ENCODE measurements around the gene OBSCN.

DNA sequence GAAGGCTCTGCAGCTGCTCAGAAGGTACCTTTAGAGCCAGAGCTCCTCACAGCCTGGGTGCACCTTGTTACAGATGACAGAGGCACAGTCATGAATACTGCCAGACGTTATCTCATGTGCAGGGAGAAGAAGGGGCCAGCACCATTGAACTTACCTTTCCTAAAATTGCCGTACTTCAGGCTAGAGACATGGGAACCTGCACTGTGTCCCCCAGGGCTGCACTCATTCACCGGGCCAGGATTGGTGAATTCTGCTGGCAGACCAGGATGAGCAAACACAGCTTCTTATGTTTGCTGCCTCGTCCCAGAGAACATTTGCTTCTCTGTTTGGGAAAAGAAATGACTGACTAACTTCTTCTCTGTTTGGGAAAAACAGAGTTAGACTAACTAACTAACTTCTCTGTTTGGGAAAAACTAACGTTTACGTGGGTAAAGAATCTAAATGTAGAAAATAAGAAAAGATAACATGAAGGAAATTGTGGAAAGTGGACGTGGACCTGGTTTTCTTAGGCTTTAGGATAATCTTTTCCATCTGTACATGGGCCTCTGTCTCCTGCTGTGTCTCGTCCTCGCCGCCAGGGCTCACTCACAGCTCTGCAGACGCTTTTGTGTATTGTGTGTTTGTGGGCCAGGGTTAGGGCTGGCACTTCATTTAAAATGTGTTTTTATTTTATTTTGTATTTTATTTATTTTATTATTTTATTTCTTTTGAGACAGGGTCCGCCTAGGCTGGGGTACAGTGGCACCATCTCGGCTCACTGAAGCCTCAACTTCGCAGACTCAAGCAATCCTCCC, 9.9 kb downstream of the OBSCN start:
- TF ChIP-seq POLR2AphosphoS5 (IDR thresholded peaks at IDR 0.05), result no peak
- TF ChIP-seq, protein P1, sequence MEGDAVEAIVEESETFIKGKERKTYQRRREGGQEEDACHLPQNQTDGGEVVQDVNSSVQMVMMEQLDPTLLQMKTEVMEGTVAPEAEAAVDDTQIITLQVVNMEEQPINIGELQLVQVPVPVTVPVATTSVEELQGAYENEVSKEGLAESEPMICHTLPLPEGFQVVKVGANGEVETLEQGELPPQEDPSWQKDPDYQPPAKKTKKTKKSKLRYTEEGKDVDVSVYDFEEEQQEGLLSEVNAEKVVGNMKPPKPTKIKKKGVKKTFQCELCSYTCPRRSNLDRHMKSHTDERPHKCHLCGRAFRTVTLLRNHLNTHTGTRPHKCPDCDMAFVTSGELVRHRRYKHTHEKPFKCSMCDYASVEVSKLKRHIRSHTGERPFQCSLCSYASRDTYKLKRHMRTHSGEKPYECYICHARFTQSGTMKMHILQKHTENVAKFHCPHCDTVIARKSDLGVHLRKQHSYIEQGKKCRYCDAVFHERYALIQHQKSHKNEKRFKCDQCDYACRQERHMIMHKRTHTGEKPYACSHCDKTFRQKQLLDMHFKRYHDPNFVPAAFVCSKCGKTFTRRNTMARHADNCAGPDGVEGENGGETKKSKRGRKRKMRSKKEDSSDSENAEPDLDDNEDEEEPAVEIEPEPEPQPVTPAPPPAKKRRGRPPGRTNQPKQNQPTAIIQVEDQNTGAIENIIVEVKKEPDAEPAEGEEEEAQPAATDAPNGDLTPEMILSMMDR (IDR thresholded peaks at IDR 0.05), result no peak

Measured in prostate gland (tissue), 2 donors.